Left lung (tissue), 10 donors: ENCODE measurements around the gene TCF7L2. TPM values are rescaled to one million over a fixed set of nuclear protein-coding genes. Genes with fewer than 3 reads are reported as not detected.

Experiments used
- ATAC-seq: fragments of 200-7000 bp; cut with Tn5 transposase; one replicate; pipeline ENCODE4 v1.9.1; 2020; ENCODE audit warnings: moderate library complexity
- DNase-seq, 4 donors: peaks; one replicate each; pipeline ENCODE4 v3.0.0-alpha.2; 2013 to 2020
- H3K27ac ChIP-seq, 2 donors: fragments of 200-600 bp; sonication (generic) in 1 of 2; one replicate each; pipeline versions ENCODE4 v1.5.0 to v1.8.0; 2020 to 2021
- H3K27me3 ChIP-seq, 2 donors: fragments of 200-600 bp; sonication (generic) in 1 of 2; one replicate each; pipeline versions ENCODE4 v1.5.0 to v1.8.0; 2020 to 2021
- H3K36me3 ChIP-seq, 2 donors: fragments of 200-600 bp; sonication (generic) in 1 of 2; one replicate each; pipeline versions ENCODE4 v1.5.0 to v1.8.0; 2020 to 2021
- H3K4me1 ChIP-seq, 2 donors: fragments of 200-600 bp; one replicate each; pipeline ENCODE4 v1.8.0; 2021
- H3K4me3 ChIP-seq, 2 donors: fragments of 200-600 bp; sonication (generic) in 1 of 2; one replicate each; pipeline versions ENCODE4 v1.5.0 to v1.8.0; 2020 to 2021; ENCODE audit warnings: mild to moderate bottlenecking in 1 of 2
- H3K9me3 ChIP-seq, 2 donors: fragments of 200-600 bp; sonication (generic) in 1 of 2; one replicate each; pipeline versions ENCODE4 v1.5.0 to v1.8.0; 2020 to 2021
- CTCF ChIP-seq, 2 donors: fragments of 200-600 bp; sonication (generic) in 1 of 2; IDR thresholded peaks; one replicate each; pipeline versions ENCODE4 v1.5.0 to v1.8.0; 2021; ENCODE audit warnings: antibody characterized with exemption in 2 of 2
- intact Hi-C, 2 donors: fragments of 100-400 bp; cut with DNase I; formaldehyde crosslinking; loops; one replicate each; pipeline versions ENCODE4 v1.11.2 to v1.14.2; 2022
- polyA plus RNA-seq, 6 donors: library from polyadenylated mRNA; unstranded; fragments of 120-200 nt; gene quantifications; one replicate each; pipeline ENCODE4 v1.2.1, GENCODE V29; 2013; ENCODE audit not compliant: insufficient read length in 6 of 6
- total RNA-seq, 2 donors: library from RNA; stranded (reverse); fragmentation: NEBNext Ultra II Directional; extraction: Animal tissue kit (Norgen Biotek cat#: 25700); gene quantifications; one replicate each; pipeline ENCODE4 v1.2.1, GENCODE V29; 2021
- donor health status: DM: no; HTN: yes; CAD: no.
- donor health status: DM: no; HTN: no; CAD: no.

TCF7L2 gene
- total and polyA plus RNA-seq, 8 donors = 25.1 to 54.9 (median 53.0) TPM

- no peak for DNase-seq
- Histone ChIP-seq H3K36me3 (no peaks in the 10 kb centered on the region), H3K4me3 (no peak overlapping the region), H3K4me1 (peaks cover 0 to 22% of the 10 kb centered on the region in 2 donors), H3K27me3 (no peaks in the 10 kb centered on the region), H3K9me3 (no peaks in the 10 kb centered on the region), H3K27ac (no peak overlapping the region)
- no peak for ATAC-seq
- intact Hi-C loops = no loop called here
- TF ChIP-seq CTCF (IDR thresholded peaks at IDR 0.05) = no peak
Observed at GRCh38 chr10:113001599-113002448, 51.8 kb downstream of the TCF7L2 start.

- intact Hi-C loops = no loop called here
Observed at GRCh38 chr10:113002449-113002777, 52.4 kb downstream of the TCF7L2 start.

GRCh38 chr10:113003052-113003451 is 53.0 kb downstream of the TCF7L2 start:
- Histone ChIP-seq H3K36me3 (no peaks in the 10 kb centered on the region), H3K4me1 (peaks cover 2 to 35% of the 10 kb centered on the region in 2 donors), H3K4me3 (no peak overlapping the region), H3K9me3 (no peaks in the 10 kb centered on the region), H3K27ac (no peak overlapping the region), H3K27me3 (no peaks in the 10 kb centered on the region)
- ATAC-seq (no peak), DNase-seq (no peak)
- TF ChIP-seq CTCF (IDR thresholded peaks at IDR 0.05) = no peak
- intact Hi-C loops = no loop called here

More at GRCh38 chr10:113002449-113002777, 52.4 kb downstream of the TCF7L2 start:
- H3K36me3 ChIP-seq = no peaks in the 10 kb centered on the region
- no peak for TF ChIP-seq CTCF (IDR thresholded peaks at IDR 0.05)
- DNase-seq = no peak
- ATAC-seq = no peak
- no peaks in the 10 kb centered on the region for H3K27me3 ChIP-seq
- peaks cover 0 to 28% of the 10 kb centered on the region in 2 donors for H3K4me1 ChIP-seq
- H3K4me3 ChIP-seq = no peak overlapping the region
- no peaks in the 10 kb centered on the region for H3K9me3 ChIP-seq
- H3K27ac ChIP-seq = no peak overlapping the region

GRCh38 chr10:113004069-113004618 is 54.1 kb downstream of the TCF7L2 start:
- DNase-seq (no peak), ATAC-seq (no peak)
- Histone ChIP-seq H3K9me3 (no peaks in the 10 kb centered on the region), H3K27ac (no peak overlapping the region), H3K4me3 (no peak overlapping the region), H3K36me3 (no peaks in the 10 kb centered on the region), H3K27me3 (no peaks in the 10 kb centered on the region), H3K4me1 (peaks cover 2 to 36% of the 10 kb centered on the region in 2 donors)
- no peak for TF ChIP-seq CTCF (IDR thresholded peaks at IDR 0.05)
- intact Hi-C loops = no loop called here

- TF ChIP-seq CTCF (IDR thresholded peaks at IDR 0.05) = no peak
- Histone ChIP-seq H3K9me3 (no peaks in the 10 kb centered on the region), H3K4me3 (no peak overlapping the region), H3K27me3 (no peaks in the 10 kb centered on the region), H3K27ac (no peak overlapping the region), H3K36me3 (no peaks in the 10 kb centered on the region), H3K4me1 (peaks cover 2 to 35% of the 10 kb centered on the region in 2 donors)
- DNase-seq (no peak), ATAC-seq (no peak)
- intact Hi-C loops = no loop called here
Observed at GRCh38 chr10:113005380-113005779, 55.3 kb downstream of the TCF7L2 start.
